Vagina (tissue), 2 donors: ENCODE measurements around the gene ANG. TPM values are rescaled to one million over a fixed set of nuclear protein-coding genes. Genes with fewer than 3 reads are reported as not detected.
A peak's percentile ranks its signal among the peaks of the same experiment; 100 is the strongest.

Experiments used
- DNase-seq, 2 donors: peaks; one replicate each; pipeline ENCODE4 v3.0.0-alpha.2; 2017; ENCODE audit errors: extremely low spot score in 2 of 2
- H3K27ac ChIP-seq: fragments of 200-600 bp; sonication (generic); one replicate; pipeline ENCODE4 v1.5.1; 2019
- H3K27me3 ChIP-seq: fragments of 200-600 bp; sonication (generic); one replicate; pipeline ENCODE4 v1.5.1; 2019
- H3K36me3 ChIP-seq, 2 donors: fragments of 200-600 bp; sonication (generic); one replicate each; pipeline ENCODE4 v1.5.1; 2017 to 2019
- H3K4me1 ChIP-seq: fragments of 200-600 bp; sonication (generic); one replicate; pipeline ENCODE4 v1.5.1; 2019
- H3K4me3 ChIP-seq, 2 donors: fragments of 200-600 bp; sonication (generic); 1 replicate in 1 of 2; 2 replicates in 1 of 2; pipeline ENCODE4 v1.5.1; 2016 to 2019
- H3K9me3 ChIP-seq: fragments of 200-600 bp; sonication (generic); one replicate; pipeline ENCODE4 v1.5.1; 2019
- POLR2A ChIP-seq, 2 donors: fragments of 450-650 bp; IDR thresholded peaks; one replicate each; pipeline ENCODE4 v1.6.1; 2017; ENCODE audit warnings: antibody characterized with exemption in 2 of 2, mild to moderate bottlenecking in 2 of 2, moderate library complexity in 2 of 2
- POLR2AphosphoS5 ChIP-seq, 2 donors: sonication (generic); formaldehyde crosslinking; IDR thresholded peaks; one replicate each; pipeline ENCODE4 v1.9.0; 2017; ENCODE audit warnings: antibody characterized with exemption in 2 of 2, mild to moderate bottlenecking in 2 of 2, low read depth in 1 of 2; ENCODE audit not compliant: insufficient read depth in 1 of 2
- intact Hi-C: fragments of 100-400 bp; cut with DNase I; formaldehyde crosslinking; loops from one replicate; pipeline ENCODE4 v1.15.1; 2023
- total RNA-seq: library from RNA; depleted of rRNA; stranded (reverse); fragments of >200 nt; gene quantifications from one replicate; pipeline ENCODE4 v1.2.3, GENCODE V29; 2016
- TF ChIP-seq, protein P1 (sequence below), 3 experiments: fragments of 450-650 bp in 2 of 3; fragments of 200-600 bp in 1 of 3; sonication (generic) in 1 of 3; IDR thresholded peaks; one replicate each; pipeline ENCODE4 v1.5.1; 2017 to 2019; ENCODE audit warnings: antibody characterized with exemption in 3 of 3, mild to moderate bottlenecking in 2 of 3, moderate library complexity in 2 of 3

The ANG gene
- total RNA-seq, 1 donor from 2014 or later, result 34.9 TPM

- peak in 1 of 2 donors; percentile 97 for DNase-seq
- intact Hi-C loops, result loop anchor here (5.0 kb wide), 4 partner anchors 50 to 340 kb away; partner anchors contain the start of genes PARP2, PIP4P1 and TEP1
- Histone ChIP-seq H3K27ac (peak overlapping the region; percentile 99), H3K27me3 (no peaks in the 10 kb centered on the region), H3K36me3 (no peaks in the 10 kb centered on the region), H3K4me3 (peak overlapping the region; percentile 67 to 79), H3K9me3 (no peaks in the 10 kb centered on the region), H3K4me1 (peaks cover 43% of the 10 kb centered on the region)
- TF ChIP-seq POLR2A (IDR thresholded peaks at IDR 0.05), result peak; percentile 47 to 98
- TF ChIP-seq, protein P1, sequence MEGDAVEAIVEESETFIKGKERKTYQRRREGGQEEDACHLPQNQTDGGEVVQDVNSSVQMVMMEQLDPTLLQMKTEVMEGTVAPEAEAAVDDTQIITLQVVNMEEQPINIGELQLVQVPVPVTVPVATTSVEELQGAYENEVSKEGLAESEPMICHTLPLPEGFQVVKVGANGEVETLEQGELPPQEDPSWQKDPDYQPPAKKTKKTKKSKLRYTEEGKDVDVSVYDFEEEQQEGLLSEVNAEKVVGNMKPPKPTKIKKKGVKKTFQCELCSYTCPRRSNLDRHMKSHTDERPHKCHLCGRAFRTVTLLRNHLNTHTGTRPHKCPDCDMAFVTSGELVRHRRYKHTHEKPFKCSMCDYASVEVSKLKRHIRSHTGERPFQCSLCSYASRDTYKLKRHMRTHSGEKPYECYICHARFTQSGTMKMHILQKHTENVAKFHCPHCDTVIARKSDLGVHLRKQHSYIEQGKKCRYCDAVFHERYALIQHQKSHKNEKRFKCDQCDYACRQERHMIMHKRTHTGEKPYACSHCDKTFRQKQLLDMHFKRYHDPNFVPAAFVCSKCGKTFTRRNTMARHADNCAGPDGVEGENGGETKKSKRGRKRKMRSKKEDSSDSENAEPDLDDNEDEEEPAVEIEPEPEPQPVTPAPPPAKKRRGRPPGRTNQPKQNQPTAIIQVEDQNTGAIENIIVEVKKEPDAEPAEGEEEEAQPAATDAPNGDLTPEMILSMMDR (IDR thresholded peaks at IDR 0.05), result no peak
- peak; percentile 64 to 98 for TF ChIP-seq POLR2AphosphoS5 (IDR thresholded peaks at IDR 0.05; ENCODE audit: insufficient read depth in 1 of 2, low read depth in 1 of 2)
Observed at GRCh38 chr14:20682435-20683124, 6.0 kb upstream of the ANG start.

DNA sequence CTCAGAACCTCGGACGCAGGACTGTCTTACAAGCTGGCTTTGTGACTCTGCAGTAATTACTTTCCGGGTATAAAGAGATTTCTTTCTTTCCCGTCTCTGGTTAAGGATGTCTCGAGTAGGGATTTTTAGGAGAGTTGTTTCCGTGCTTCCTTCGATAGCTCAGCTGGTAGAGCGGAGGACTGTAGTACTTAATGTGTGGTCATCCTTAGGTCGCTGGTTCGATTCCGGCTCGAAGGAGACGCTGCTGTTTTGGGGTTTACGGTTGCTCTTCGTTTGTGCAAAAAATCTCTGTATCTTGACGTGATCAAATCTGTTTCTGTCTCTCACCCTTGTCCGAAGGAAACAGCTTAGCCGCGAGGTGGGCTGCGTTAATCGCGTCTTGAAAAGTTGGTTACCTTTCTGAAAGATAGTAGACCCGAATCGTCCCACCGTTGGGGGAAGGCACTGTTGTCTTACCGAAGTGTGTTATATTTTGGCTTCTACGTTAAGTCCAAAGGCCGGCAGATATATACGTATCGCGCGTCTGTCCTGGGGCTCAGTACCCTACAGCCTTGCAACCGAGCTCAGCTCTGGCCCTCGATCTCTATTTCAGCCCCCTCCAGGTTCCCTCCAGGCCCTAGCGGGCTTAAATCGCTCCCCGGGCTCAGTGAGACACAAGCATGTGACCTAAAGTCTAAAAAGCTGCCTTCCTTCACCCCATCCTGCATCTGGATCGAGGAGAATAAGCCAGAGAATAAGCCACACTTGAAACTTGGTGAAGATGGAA, 5.3 kb upstream of the ANG start:
- DNase-seq, result peak in 1 of 2 donors; percentile 92
- H3K36me3 ChIP-seq, result no peaks in the 10 kb centered on the region
- no peaks in the 10 kb centered on the region for H3K9me3 ChIP-seq
- TF ChIP-seq POLR2A (IDR thresholded peaks at IDR 0.05) (no peak), POLR2AphosphoS5 (IDR thresholded peaks at IDR 0.05; ENCODE audit: insufficient read depth in 1 of 2, low read depth in 1 of 2) (no peak)
- TF ChIP-seq, protein P1 (IDR thresholded peaks at IDR 0.05), result peak in 1 of 3 experiments; percentile 11
- intact Hi-C loops, result loop anchor here (5.0 kb wide), 4 partner anchors 51 to 341 kb away; partner anchors contain the start of genes PARP2, PIP4P1 and TEP1
- H3K27me3 ChIP-seq, result no peaks in the 10 kb centered on the region
- peak overlapping the region; percentile 99 for H3K27ac ChIP-seq
- peaks cover 48% of the 10 kb centered on the region for H3K4me1 ChIP-seq
- H3K4me3 ChIP-seq, result peak overlapping the region; percentile 67 to 79

DNA sequence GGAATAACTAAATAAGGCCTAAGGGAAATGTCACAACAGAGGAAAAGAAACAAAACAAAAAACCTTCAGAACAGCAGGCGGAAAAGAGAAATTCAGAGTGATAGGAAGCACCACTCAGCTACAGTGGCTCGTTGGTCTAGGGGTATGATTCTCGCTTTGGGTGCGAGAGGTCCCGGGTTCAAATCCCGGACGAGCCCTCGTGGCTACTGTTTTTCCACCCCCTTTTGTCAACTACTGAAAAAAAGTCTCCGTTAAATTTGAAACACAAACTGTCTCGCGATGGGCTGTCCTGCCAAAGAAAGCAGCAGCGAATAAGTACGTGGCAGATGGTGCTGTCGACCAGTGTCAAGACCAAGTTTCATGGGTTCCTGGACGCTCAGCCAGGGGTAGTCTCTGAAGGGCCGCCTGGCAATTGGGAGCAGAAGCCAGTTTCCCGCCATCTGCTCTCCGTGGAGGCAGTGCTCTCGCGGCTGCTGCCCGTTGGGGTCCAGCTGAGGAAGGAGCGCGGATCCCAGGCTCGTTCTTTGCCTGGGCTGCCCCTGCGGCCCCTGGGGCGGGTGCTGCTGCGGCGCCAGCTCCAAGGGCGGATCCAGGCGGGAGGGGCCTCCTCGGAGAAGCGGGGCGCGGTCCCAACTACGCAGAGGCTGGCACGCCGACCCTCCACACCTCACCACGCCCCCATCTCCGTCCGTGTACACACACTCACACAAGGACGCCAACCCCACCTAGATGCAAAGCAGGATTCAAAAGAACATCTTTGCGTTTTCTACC, 4.5 kb upstream of the ANG start, which contains the start of gene RNASE4:
TSS of gene RNASE4 (plus strand) at position 670 of the 771 bp plus-strand sequence. CDS start 14,812 bp downstream, outside the sequence.
- peaks cover 48% of the 10 kb centered on the region for H3K4me1 ChIP-seq
- H3K9me3 ChIP-seq, result no peaks in the 10 kb centered on the region
- H3K27me3 ChIP-seq, result no peaks in the 10 kb centered on the region
- peak in 1 of 2 donors; percentile 95 for DNase-seq
- H3K4me3 ChIP-seq, result peak within 1 kb of the TSS; percentile 67 to 79
- TF ChIP-seq POLR2AphosphoS5 (IDR thresholded peaks at IDR 0.05; ENCODE audit: insufficient read depth in 1 of 2, low read depth in 1 of 2) (peak; percentile 89 to 94), POLR2A (IDR thresholded peaks at IDR 0.05) (peak in 1 of 2 donors; percentile 74)
- TF ChIP-seq, protein P1 (IDR thresholded peaks at IDR 0.05), result no peak
- H3K36me3 ChIP-seq, result no peaks in the 10 kb centered on the region
- peak within 1 kb of the TSS; percentile 99 for H3K27ac ChIP-seq
- intact Hi-C loops, result loop anchor here (2.0 to 5.0 kb wide), 5 partner anchors 52 to 342 kb away; partner anchors contain the start of genes PARP2, PIP4P1 and TEP1

- no peaks in the 10 kb centered on the region for H3K9me3 ChIP-seq
- H3K27me3 ChIP-seq, result no peaks in the 10 kb centered on the region
- peaks cover 45% of the 10 kb centered on the region for H3K4me1 ChIP-seq
- TF ChIP-seq, protein P1 (IDR thresholded peaks at IDR 0.05), result peak in 1 of 3 experiments; percentile 1
- TF ChIP-seq POLR2AphosphoS5 (IDR thresholded peaks at IDR 0.05; ENCODE audit: insufficient read depth in 1 of 2, low read depth in 1 of 2), result no peak
- TF ChIP-seq POLR2A (IDR thresholded peaks at IDR 0.05), result peak in 1 of 2 donors; percentile 12
- peak overlapping the region; percentile 67 to 79 for H3K4me3 ChIP-seq
- peak in 1 of 2 donors; percentile 91 for DNase-seq
- peak overlapping the region; percentile 99 for H3K27ac ChIP-seq
- intact Hi-C loops, result loop anchor here (2.0 to 5.0 kb wide), 5 partner anchors 53 to 343 kb away; partner anchors contain the start of genes PARP2, PIP4P1 and TEP1
- H3K36me3 ChIP-seq, result no peaks in the 10 kb centered on the region
Observed at GRCh38 chr14:20684662-20685456, 3.7 kb upstream of the ANG start.
